ENCODE measurements around the gene FDX1.

FDX1 gene

GRCh38 chr11:110433393-110434333, 3.9 kb downstream of the FDX1 start:
- DNase-seq (ENCODE audit: low read depth) = peak; percentile 44

GRCh38 chr11:110434952-110435779, 5.4 kb downstream of the FDX1 start:
- DNase-seq (ENCODE audit: low read depth) = no peak
- no peak; the same call in 1 of the 2 replicates for TF ChIP-seq CTCF (conservative IDR thresholded peaks at IDR 0.05; ENCODE audit: low read length)
- no peak overlapping the region for H3K4me3 ChIP-seq (ENCODE audit: low read length)

More at GRCh38 chr11:110433393-110434333, 3.9 kb downstream of the FDX1 start:
- H3K4me3 ChIP-seq (ENCODE audit: low read length) = no peak overlapping the region
- TF ChIP-seq CTCF (conservative IDR thresholded peaks at IDR 0.05; ENCODE audit: low read length) = peak; percentile 61

GRCh38 chr11:110435780-110436717, 6.3 kb downstream of the FDX1 start:
- TF ChIP-seq CTCF (conservative IDR thresholded peaks at IDR 0.05; ENCODE audit: low read length) = no peak
- peak; percentile 34 for DNase-seq (ENCODE audit: low read depth)
- no peak overlapping the region for H3K4me3 ChIP-seq (ENCODE audit: low read length)

GRCh38 chr11:110438017-110438416, 8.3 kb downstream of the FDX1 start:
- DNase-seq (ENCODE audit: low read depth) = peak; percentile 38
- no peak for TF ChIP-seq CTCF (conservative IDR thresholded peaks at IDR 0.05; ENCODE audit: low read length)
- no peak overlapping the region for H3K4me3 ChIP-seq (ENCODE audit: low read length)

- no peak for DNase-seq (ENCODE audit: low read depth)
- H3K4me3 ChIP-seq (ENCODE audit: low read length) = no peak overlapping the region
- no peak for TF ChIP-seq CTCF (conservative IDR thresholded peaks at IDR 0.05; ENCODE audit: low read length)
Observed at GRCh38 chr11:110445437-110445836, 15.7 kb downstream of the FDX1 start.

- no peak for DNase-seq (ENCODE audit: low read depth)
- TF ChIP-seq CTCF (conservative IDR thresholded peaks at IDR 0.05; ENCODE audit: low read length) = no peak
Observed at GRCh38 chr11:110446061-110446460, 16.3 kb downstream of the FDX1 start.

More at GRCh38 chr11:110446061-110446460, 16.3 kb downstream of the FDX1 start:
- no peak overlapping the region for H3K4me3 ChIP-seq (ENCODE audit: low read length)

Data from AG10803 (cell line).